Brain microvascular endothelial cell (primary cell): ENCODE data around the gene CEBPG.

Experiments
- DNase-seq: peaks from one replicate; pipeline ENCODE4 v3.0.0-alpha.2; 2020
- H3K27ac ChIP-seq: fragments of 250-450 bp; sonication (Bioruptor Pico); 2 replicates; pipeline ENCODE4 v1.5.1; 2020; ENCODE audit warnings: mild to moderate bottlenecking, moderate library complexity
- H3K27me3 ChIP-seq: fragments of 250-450 bp; sonication (Bioruptor Pico); replicated peaks from 2 replicates; pipeline ENCODE4 v1.5.1; 2020; ENCODE audit warnings: mild to moderate bottlenecking
- H3K36me3 ChIP-seq: fragments of 250-450 bp; sonication (Bioruptor Pico); replicated peaks from 2 replicates; pipeline ENCODE4 v1.5.1; 2020; ENCODE audit warnings: mild to moderate bottlenecking
- H3K4me3 ChIP-seq: 2 replicates; pipeline ENCODE4 v1.5.1; 2011; ENCODE audit warnings: low read depth, mild to moderate bottlenecking, control low read depth, low read length, moderate library complexity
- CTCF ChIP-seq: IDR thresholded peaks from 2 replicates; pipeline ENCODE4 v1.5.1; 2011; ENCODE audit warnings: low read depth, mild to moderate bottlenecking, moderate library complexity, low read length, control low read depth, inconsistent platforms; ENCODE audit errors: missing control alignments
- in situ Hi-C: cut with HindIII; loops from 2 replicates; pipeline ENCODE4 v1.10.0; 2017; ENCODE audit warnings: low sequenced_read_pairs, low pct_ligation_motif_present

CEBPG gene

GRCh38 chr19:33396701-33397535 is 23.4 kb downstream of the CEBPG start:
- DNase-seq = no peak
- TF ChIP-seq CTCF = no peak
- H3K27ac ChIP-seq = no peak overlapping the region
- no peaks in the 10 kb centered on the region for H3K27me3 ChIP-seq
- in situ Hi-C loops = no loop called here
- no peak overlapping the region for H3K4me3 ChIP-seq
- H3K36me3 ChIP-seq = no peaks in the 10 kb centered on the region

DNA sequence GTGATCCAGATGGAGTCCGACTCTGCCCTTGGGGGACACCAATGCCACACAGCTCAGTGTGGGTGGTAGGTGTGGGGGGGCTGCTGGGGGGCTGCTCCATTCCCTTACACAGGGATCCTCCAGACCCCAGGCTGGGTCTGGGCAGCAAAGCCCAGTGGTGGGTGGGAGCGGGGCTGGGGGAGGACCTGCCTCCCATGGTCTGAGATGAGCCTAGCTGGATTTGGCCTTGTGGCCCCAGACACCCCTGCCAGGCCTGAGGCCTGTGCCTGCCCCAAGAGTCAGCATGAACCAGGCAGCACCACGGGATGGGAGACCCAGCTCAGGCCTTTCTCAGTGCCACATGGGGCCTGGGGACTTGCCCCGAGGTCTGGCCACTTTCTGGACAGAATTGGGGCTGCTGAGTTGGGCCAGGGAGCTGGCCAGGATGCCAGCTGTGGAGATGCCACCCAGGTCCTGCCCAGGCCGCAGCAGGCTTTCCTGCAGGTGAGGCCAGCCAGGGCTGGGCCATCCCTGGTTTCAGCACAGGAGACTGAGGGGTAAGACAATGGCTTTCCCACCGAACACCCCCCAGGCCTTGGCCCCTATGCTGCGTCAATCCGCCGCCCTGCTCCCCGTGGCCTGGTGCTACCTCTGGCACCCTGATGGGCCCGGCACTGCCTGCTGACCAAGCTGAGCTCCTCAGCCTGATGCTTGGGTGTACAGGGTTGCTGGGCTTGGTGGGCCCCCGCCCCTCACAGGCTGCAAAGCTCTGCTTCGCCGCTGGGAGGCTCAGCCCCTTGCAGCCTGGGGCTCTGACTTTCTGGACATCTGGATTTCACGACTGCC is 24.2 kb downstream of the CEBPG start:
- in situ Hi-C loops = no loop called here
- no peaks in the 10 kb centered on the region for H3K36me3 ChIP-seq
- TF ChIP-seq CTCF = peak; percentile 68
- H3K27ac ChIP-seq = no peak overlapping the region
- H3K27me3 ChIP-seq = no peaks in the 10 kb centered on the region
- H3K4me3 ChIP-seq = no peak overlapping the region
- DNase-seq = no peak

- H3K36me3 ChIP-seq = no peaks in the 10 kb centered on the region
- in situ Hi-C loops = no loop called here
- no peak for TF ChIP-seq CTCF
- no peak for DNase-seq
- H3K27ac ChIP-seq = no peak overlapping the region
- H3K27me3 ChIP-seq = no peaks in the 10 kb centered on the region
- H3K4me3 ChIP-seq = no peak overlapping the region
These were observed 25.0 kb downstream of the CEBPG start for GRCh38 chr19:33398361-33399060.

GRCh38 chr19:33399081-33399744 is 25.7 kb downstream of the CEBPG start:
- no peak for TF ChIP-seq CTCF
- Histone ChIP-seq H3K4me3 (no peak overlapping the region), H3K36me3 (no peaks in the 10 kb centered on the region), H3K27me3 (no peaks in the 10 kb centered on the region), H3K27ac (no peak overlapping the region)
- no peak for DNase-seq
- in situ Hi-C loops = no loop called here
